ENCODE results near the gene OGA. TPM values are rescaled to one million over a fixed set of nuclear protein-coding genes. Genes with fewer than 3 reads are reported as not detected.

Gene OGA
- total RNA-seq, result 10 to 100 TPM; 70.4 to 71.4 TPM
- long read RNA-seq, partial matches to known transcripts, result 9 of 13 reads
- long read RNA-seq, other reads (novel, unspliced or antisense), result 2 of 13 reads

GRCh38 chr10:101818119-101818871 lies at the start of gene OGA:
Gene OGA (minus strand): TSS chr10:101818444. CDS start chr10:101818022, 422 bp downstream.
- DNase-seq, result peak; percentile 99
- intact Hi-C loops (cut with DNase I), result no loop called here
- ATAC-seq, result peak; percentile 95 to 96

- ATAC-seq, result no peak
- intact Hi-C loops (cut with DNase I), result no loop called here
- no peak for DNase-seq
These were observed 49.7 kb upstream of the OGA start for GRCh38 chr10:101867931-101868330.

GRCh38 chr10:101859530-101859929 lies 41.3 kb upstream of the OGA start:
- intact Hi-C loops (cut with DNase I), result no loop called here
- DNase-seq (no peak), ATAC-seq (no peak)

- intact Hi-C loops (cut with DNase I), result no loop called here
- DNase-seq, result no peak
- ATAC-seq, result no peak
These were observed 40.7 kb upstream of the OGA start for GRCh38 chr10:101858723-101859500.

- intact Hi-C loops (cut with DNase I), result no loop called here
- ATAC-seq (peak; percentile 32 to 44), DNase-seq (no peak)
These were observed 39.7 kb upstream of the OGA start for GRCh38 chr10:101857802-101858476.

GRCh38 chr10:101856626-101857025 lies 38.4 kb upstream of the OGA start:
- intact Hi-C loops (cut with DNase I), result no loop called here
- DNase-seq, result no peak
- ATAC-seq, result peak in 1 of 2 donors; percentile 38

- DNase-seq (no peak), ATAC-seq (peak; percentile 35 to 64)
These were observed 33.3 kb upstream of the OGA start for GRCh38 chr10:101851411-101852116.

GRCh38 chr10:101850749-101851148 lies 32.5 kb upstream of the OGA start:
- ATAC-seq, result no peak
- intact Hi-C loops (cut with DNase I), result no loop called here

More at GRCh38 chr10:101851411-101852116, 33.3 kb upstream of the OGA start:
- intact Hi-C loops (cut with DNase I), result no loop called here

GRCh38 chr10:101848894-101849351 lies 30.7 kb upstream of the OGA start:
- ATAC-seq (peak; percentile 33 to 37), DNase-seq (no peak)
- intact Hi-C loops (cut with DNase I), result no loop called here

More at GRCh38 chr10:101850749-101851148, 32.5 kb upstream of the OGA start:
- DNase-seq, result no peak

- ATAC-seq, result peak in 1 of 2 donors; percentile 12
- no peak for DNase-seq
- intact Hi-C loops (cut with DNase I), result no loop called here
These were observed 30.2 kb upstream of the OGA start for GRCh38 chr10:101848408-101848807.

GRCh38 chr10:101845893-101846292 lies 27.6 kb upstream of the OGA start:
- ATAC-seq (no peak), DNase-seq (no peak)
- intact Hi-C loops (cut with DNase I), result no loop called here

- intact Hi-C loops (cut with DNase I), result loop anchor here in 1 of 2 donors (5.0 kb wide), 1 partner anchor 124 kb away; no protein-coding TSS in a partner anchor
- peak; percentile 63 for DNase-seq
- peak; percentile 41 to 51 for ATAC-seq
These were observed 25.1 kb upstream of the OGA start, which contains the start of gene KCNIP2 for GRCh38 chr10:101843032-101844021. Gene KCNIP2 (minus strand): TSS chr10:101843800. CDS start chr10:101843568, 232 bp downstream.

- ATAC-seq, result no peak
- no peak for DNase-seq
- intact Hi-C loops (cut with DNase I), result loop anchor here (2.0 to 5.0 kb wide), 4 partner anchors 47 to 169 kb away; no protein-coding TSS in a partner anchor
These were observed 23.6 kb upstream of the OGA start for GRCh38 chr10:101841826-101842225.

GRCh38 chr10:101840741-101841453 lies 22.7 kb upstream of the OGA start:
- DNase-seq (peak; percentile 85), ATAC-seq (peak; percentile 75 to 82)
- intact Hi-C loops (cut with DNase I), result loop anchor here (2.0 to 5.0 kb wide), 4 partner anchors 48 to 170 kb away; no protein-coding TSS in a partner anchor

GRCh38 chr10:101840102-101840684 lies 21.9 kb upstream of the OGA start:
- DNase-seq (no peak), ATAC-seq (no peak)
- intact Hi-C loops (cut with DNase I), result loop anchor here (2.0 to 5.0 kb wide), 4 partner anchors 49 to 171 kb away; no protein-coding TSS in a partner anchor

GRCh38 chr10:101839416-101840063 lies 21.3 kb upstream of the OGA start:
- intact Hi-C loops (cut with DNase I), result loop anchor here (2.0 to 5.0 kb wide), 5 partner anchors 49 to 233 kb away; no protein-coding TSS in a partner anchor
- peak; percentile 39 to 58 for ATAC-seq
- DNase-seq, result peak; percentile 61
